Esophagus muscularis mucosa (tissue), 4 donors: ENCODE data around the gene FADS2. TPM values are rescaled to one million over a fixed set of nuclear protein-coding genes. Genes with fewer than 3 reads are reported as not detected.

Source experiments
- DNase-seq: peaks from one replicate; pipeline ENCODE4 v3.0.0-alpha.2; 2017; ENCODE audit errors: extremely low spot score
- H3K27ac ChIP-seq, 4 donors: fragments of 200-600 bp; sonication (generic); replicated peaks in 1 of 4; 1 replicate in 3 of 4; 2 replicates in 1 of 4; pipeline ENCODE4 v1.5.1; 2016 to 2019; ENCODE audit warnings: mild to moderate bottlenecking in 1 of 4
- H3K27me3 ChIP-seq, 4 donors: fragments of 200-600 bp; sonication (generic); one replicate each; pipeline versions ENCODE4 v1.5.1 to v1.6.0; 2016 to 2019
- H3K36me3 ChIP-seq, 4 donors: fragments of 200-600 bp; sonication (generic); one replicate each; pipeline ENCODE4 v1.5.1; 2016 to 2019
- H3K4me1 ChIP-seq, 4 donors: fragments of 200-600 bp; sonication (generic); one replicate each; pipeline ENCODE4 v1.5.1; 2016 to 2019
- H3K4me3 ChIP-seq, 4 donors: fragments of 200-600 bp; sonication (generic); 1 replicate in 2 of 4; 2 replicates in 2 of 4; pipeline ENCODE4 v1.5.1; 2016 to 2019; ENCODE audit warnings: mild to moderate bottlenecking in 4 of 4, moderate library complexity in 1 of 4
- H3K9me3 ChIP-seq, 4 donors: fragments of 200-600 bp; sonication (generic); 1 replicate in 3 of 4; 2 replicates in 1 of 4; pipeline ENCODE4 v1.5.1; 2016 to 2019
- EP300 ChIP-seq: sonication (generic); formaldehyde crosslinking; IDR thresholded peaks from one replicate; pipeline ENCODE4 v1.6.1; 2017; ENCODE audit warnings: antibody characterized with exemption
- POLR2A ChIP-seq: fragments of 450-650 bp; IDR thresholded peaks from one replicate; pipeline ENCODE4 v1.6.1; 2017; ENCODE audit warnings: antibody characterized with exemption, moderate library complexity, mild to moderate bottlenecking, low read depth
- POLR2AphosphoS5 ChIP-seq, 2 donors: sonication (generic); formaldehyde crosslinking; IDR thresholded peaks; one replicate each; pipeline ENCODE4 v1.6.1; 2017; ENCODE audit warnings: antibody characterized with exemption in 2 of 2
- WGBS: methylation state at CpG from one replicate; pipeline ENCODE4 v1.1.5; 2018; 5-methylcytosine and 5-hydroxymethylcytosine counted together
- intact Hi-C: fragments of 100-400 bp; cut with DNase I; formaldehyde crosslinking; loops from one replicate; pipeline ENCODE4 v1.15.1; 2023
- total RNA-seq, 4 donors: library from RNA; depleted of rRNA; stranded (reverse); fragments of >200 nt; gene quantifications; one replicate each; pipeline versions ENCODE4 v1.1.0 to v1.2.1, GENCODE V29; 2016
- TF ChIP-seq, protein P1 (sequence below), 3 experiments: fragments of 200-600 bp in 2 of 3; fragments of 450-650 bp in 1 of 3; sonication (generic) in 2 of 3; IDR thresholded peaks; one replicate each; pipeline ENCODE4 v1.5.1; 2017 to 2019; ENCODE audit warnings: antibody characterized with exemption in 3 of 3, mild to moderate bottlenecking in 2 of 3, moderate library complexity in 1 of 3

The FADS2 gene
- total RNA-seq, 4 donors from 2014 or later, result 15.9 to 32.8 (median 28.0) TPM

DNA sequence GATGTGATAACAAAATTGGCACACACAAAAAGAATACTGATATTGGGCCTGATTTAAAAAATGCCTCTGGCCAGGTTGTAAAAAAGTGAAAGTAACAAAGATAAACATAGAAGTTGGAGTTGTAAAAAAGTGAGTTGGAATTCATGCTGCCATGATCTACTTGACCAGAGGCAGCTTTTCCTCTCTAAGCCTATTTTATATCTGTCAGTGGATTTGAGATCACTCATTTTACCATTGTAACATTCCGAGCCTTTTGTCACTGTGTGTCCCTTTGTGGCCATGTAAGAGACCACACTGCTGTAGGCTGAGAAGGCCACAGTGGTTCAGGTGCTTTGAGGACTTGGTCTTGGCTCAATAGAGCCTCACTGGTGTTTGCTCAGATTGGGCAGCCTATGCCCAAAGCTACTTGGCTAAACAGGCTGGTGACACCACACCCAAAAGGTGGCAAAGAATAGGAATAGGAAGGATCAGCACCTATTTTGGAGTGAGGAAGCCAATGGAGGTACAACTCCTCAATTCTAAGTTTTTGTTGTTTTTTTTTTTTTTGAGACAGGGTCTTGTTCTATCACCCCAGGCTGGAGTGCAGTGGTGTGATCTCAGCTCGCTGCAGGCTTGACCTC lies 28.3 kb upstream of the FADS2 start:
- WGBS, result 95% methylated on average over 2 of the region's 2 CpGs
- DNase-seq, result no peak
- H3K9me3 ChIP-seq, result no peaks in the 10 kb centered on the region
- no peak overlapping the region for H3K27ac ChIP-seq
- H3K4me3 ChIP-seq, result no peak overlapping the region
- H3K4me1 ChIP-seq, result peaks cover 5 to 14% (median 11%) of the 10 kb centered on the region in 4 donors
- peaks cover 3 to 45% (median 34%) of the 10 kb centered on the region in 4 donors for H3K36me3 ChIP-seq
- TF ChIP-seq POLR2AphosphoS5 (IDR thresholded peaks at IDR 0.05) (no peak), EP300 (no peak), POLR2A (no peak)
- TF ChIP-seq, protein P1, sequence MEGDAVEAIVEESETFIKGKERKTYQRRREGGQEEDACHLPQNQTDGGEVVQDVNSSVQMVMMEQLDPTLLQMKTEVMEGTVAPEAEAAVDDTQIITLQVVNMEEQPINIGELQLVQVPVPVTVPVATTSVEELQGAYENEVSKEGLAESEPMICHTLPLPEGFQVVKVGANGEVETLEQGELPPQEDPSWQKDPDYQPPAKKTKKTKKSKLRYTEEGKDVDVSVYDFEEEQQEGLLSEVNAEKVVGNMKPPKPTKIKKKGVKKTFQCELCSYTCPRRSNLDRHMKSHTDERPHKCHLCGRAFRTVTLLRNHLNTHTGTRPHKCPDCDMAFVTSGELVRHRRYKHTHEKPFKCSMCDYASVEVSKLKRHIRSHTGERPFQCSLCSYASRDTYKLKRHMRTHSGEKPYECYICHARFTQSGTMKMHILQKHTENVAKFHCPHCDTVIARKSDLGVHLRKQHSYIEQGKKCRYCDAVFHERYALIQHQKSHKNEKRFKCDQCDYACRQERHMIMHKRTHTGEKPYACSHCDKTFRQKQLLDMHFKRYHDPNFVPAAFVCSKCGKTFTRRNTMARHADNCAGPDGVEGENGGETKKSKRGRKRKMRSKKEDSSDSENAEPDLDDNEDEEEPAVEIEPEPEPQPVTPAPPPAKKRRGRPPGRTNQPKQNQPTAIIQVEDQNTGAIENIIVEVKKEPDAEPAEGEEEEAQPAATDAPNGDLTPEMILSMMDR (IDR thresholded peaks at IDR 0.05), result no peak
- intact Hi-C loops, result loop anchor here (5.0 to 10.0 kb wide), 4 partner anchors 73 to 308 kb away; no protein-coding TSS in a partner anchor
- H3K27me3 ChIP-seq, result no peaks in the 10 kb centered on the region

DNA sequence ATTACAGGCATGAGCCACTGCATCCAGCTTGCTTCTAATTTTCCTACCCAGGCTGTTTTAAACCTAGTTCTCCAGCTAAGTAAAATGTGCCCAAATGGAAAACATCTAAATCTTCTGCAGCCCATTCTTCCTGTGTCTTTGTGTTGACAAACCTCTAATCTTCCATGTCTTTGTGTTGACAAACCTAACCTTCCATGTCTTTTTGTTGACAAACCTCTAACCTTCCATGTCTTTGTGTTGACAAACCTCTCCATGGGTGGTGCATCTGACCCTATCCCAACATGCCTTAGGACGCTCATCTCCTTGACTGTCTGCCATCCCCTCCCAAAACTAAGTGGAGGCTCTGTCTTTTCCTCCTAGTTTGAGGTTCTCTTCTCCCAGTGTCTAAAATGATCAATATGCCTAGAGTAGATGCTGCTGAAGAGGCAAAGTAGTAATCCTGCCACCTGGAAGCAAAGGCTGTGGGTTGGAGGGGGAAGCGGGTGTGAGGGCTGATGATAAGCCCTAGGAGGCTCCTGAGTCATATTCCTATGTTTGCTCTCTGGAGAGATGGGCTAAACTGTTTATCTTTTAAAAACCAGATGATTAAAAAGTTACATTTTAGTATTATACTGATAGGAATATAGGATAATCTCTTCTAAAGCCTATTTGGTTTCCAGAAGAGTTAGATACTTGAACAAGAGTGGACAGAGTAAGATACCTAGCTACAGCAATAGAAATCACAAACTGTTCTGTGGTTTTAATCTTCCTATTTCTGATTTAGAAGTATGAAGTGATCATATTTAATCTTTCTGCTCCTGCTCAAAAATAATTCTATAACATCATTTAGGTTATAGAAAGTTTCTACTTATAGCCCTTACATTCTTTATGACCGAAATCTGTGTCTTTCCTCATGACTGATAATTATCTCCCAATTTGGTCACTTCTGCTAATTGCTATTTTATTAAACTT lies 27.5 kb upstream of the FADS2 start:
- H3K4me3 ChIP-seq, result no peak overlapping the region
- peaks cover 4 to 50% (median 37%) of the 10 kb centered on the region in 4 donors for H3K36me3 ChIP-seq
- no peak for TF ChIP-seq EP300
- no peak for TF ChIP-seq POLR2AphosphoS5 (IDR thresholded peaks at IDR 0.05)
- TF ChIP-seq POLR2A, result no peak
- TF ChIP-seq, protein P1 (IDR thresholded peaks at IDR 0.05), result no peak
- H3K9me3 ChIP-seq, result no peaks in the 10 kb centered on the region
- 91% methylated on average over 3 of the region's 3 CpGs for WGBS
- intact Hi-C loops, result loop anchor here (5.0 kb wide), 1 partner anchor 147 kb away; no protein-coding TSS in a partner anchor
- H3K27me3 ChIP-seq, result no peaks in the 10 kb centered on the region
- H3K4me1 ChIP-seq, result peaks cover 5 to 14% (median 11%) of the 10 kb centered on the region in 4 donors
- no peak for DNase-seq
- no peak overlapping the region for H3K27ac ChIP-seq

DNA sequence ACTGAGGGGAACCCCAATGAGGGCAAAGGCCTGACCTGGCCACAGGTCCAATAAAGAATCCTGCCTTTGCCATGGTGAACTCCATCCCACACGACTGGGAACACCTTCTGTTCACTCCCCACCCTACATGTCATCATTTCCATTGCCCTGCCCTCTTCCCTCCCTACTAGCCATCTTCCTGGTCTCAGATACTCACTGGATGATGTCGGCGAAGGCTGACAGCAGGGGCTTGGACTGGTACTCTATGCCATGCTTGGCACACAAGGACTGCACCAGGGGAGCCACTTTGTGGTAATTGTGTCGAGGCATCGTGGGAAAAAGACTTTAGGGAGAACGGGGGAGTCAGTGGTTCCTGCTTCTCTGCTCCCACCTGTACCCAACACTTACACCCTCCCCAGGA lies 25.5 kb upstream of the FADS2 start:
- H3K4me3 ChIP-seq, result no peak overlapping the region
- no peaks in the 10 kb centered on the region for H3K9me3 ChIP-seq
- no peaks in the 10 kb centered on the region for H3K27me3 ChIP-seq
- 83% methylated on average over 6 of the region's 6 CpGs for WGBS
- no peak for DNase-seq
- H3K36me3 ChIP-seq, result peaks cover 8 to 63% (median 37%) of the 10 kb centered on the region in 4 donors
- H3K4me1 ChIP-seq, result peaks cover 1 to 8% (median 5%) of the 10 kb centered on the region in 4 donors
- TF ChIP-seq, protein P1 (IDR thresholded peaks at IDR 0.05), result no peak
- no peak for TF ChIP-seq POLR2A
- no peak overlapping the region for H3K27ac ChIP-seq
- intact Hi-C loops, result loop anchor here (5.0 kb wide), 1 partner anchor 145 kb away; no protein-coding TSS in a partner anchor

DNA sequence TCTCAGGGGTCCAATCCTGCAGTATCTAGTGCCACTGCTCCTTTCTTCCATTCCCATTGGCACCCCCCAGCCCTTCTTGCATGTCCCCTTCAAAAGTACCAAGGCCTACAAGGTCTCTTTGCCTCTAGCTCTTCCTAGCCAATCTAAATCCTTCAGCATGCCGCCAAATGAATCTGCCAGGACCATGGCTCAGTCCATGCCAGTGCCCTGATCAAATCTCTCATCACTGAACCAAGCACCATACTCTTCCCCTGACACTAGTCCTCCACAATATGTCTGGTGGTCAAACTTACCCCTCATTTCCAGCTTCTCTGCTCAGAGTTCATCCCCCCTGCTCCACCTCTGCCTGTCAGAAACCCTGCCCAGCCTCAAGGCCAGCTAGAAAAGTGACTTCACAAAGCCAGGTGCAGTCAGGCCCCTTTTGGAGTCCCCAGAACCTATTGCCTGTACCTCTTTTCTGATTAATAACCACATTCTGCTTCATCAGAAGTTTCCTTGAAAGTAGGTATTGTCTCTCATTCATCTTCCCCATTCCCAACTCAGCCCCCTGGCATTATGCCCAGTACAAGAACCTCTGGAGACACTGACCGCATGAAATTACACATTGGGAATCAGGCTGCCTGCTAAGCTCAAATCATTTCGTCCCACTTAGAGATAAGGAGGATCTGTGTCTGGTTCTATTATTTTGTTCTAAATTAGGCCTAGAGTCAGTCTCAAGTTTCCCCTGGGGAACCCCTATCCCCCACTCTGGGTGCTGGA lies 24.0 kb upstream of the FADS2 start:
- no peaks in the 10 kb centered on the region for H3K27me3 ChIP-seq
- no peak for DNase-seq
- TF ChIP-seq EP300 (no peak), POLR2A (no peak), POLR2AphosphoS5 (IDR thresholded peaks at IDR 0.05) (no peak)
- TF ChIP-seq, protein P1 (IDR thresholded peaks at IDR 0.05), result no peak
- H3K36me3 ChIP-seq, result peaks cover 11 to 78% (median 48%) of the 10 kb centered on the region in 4 donors
- no peak overlapping the region for H3K27ac ChIP-seq
- no peaks in the 10 kb centered on the region for H3K4me1 ChIP-seq
- 69% methylated on average over 3 of the region's 3 CpGs for WGBS
- intact Hi-C loops, result loop anchor here (5.0 kb wide), 1 partner anchor 143 kb away; no protein-coding TSS in a partner anchor
- no peak overlapping the region for H3K4me3 ChIP-seq
- no peaks in the 10 kb centered on the region for H3K9me3 ChIP-seq
